KOPT-K1 (cell line): ENCODE measurements around the gene MBIP.

Experiments used
- H3K27ac ChIP-seq: fragments of 200-600 bp; sonication (generic); 2 replicates; pipeline ENCODE4 v1.5.1; 2016; ENCODE audit warnings: antibody characterized with exemption, mild to moderate bottlenecking, low read depth, low read length; ENCODE audit not compliant: poor library complexity, severe bottlenecking
- H3K36me3 ChIP-seq: fragments of 200-600 bp; sonication (generic); 2 replicates; pipeline ENCODE4 v1.5.1; 2017; ENCODE audit warnings: antibody characterized with exemption, mild to moderate bottlenecking, low read length, moderate library complexity; ENCODE audit not compliant: insufficient read depth
- H3K9me3 ChIP-seq: fragments of 200-600 bp; sonication (generic); 2 replicates; pipeline ENCODE4 v1.5.1; 2017; ENCODE audit warnings: antibody characterized with exemption, low read length, mild to moderate bottlenecking; ENCODE audit not compliant: insufficient read depth, poor library complexity, severe bottlenecking

MBIP gene

GRCh38 chr14:36295642-36296627, 24.5 kb downstream of the MBIP start:
- no peak overlapping the region for H3K27ac ChIP-seq

GRCh38 chr14:36294543-36294942, 25.9 kb downstream of the MBIP start:
- Histone ChIP-seq H3K9me3 (no peaks in the 10 kb centered on the region), H3K36me3 (peaks cover 37% of the 10 kb centered on the region), H3K27ac (no peak overlapping the region)

More at GRCh38 chr14:36295642-36296627, 24.5 kb downstream of the MBIP start:
- no peaks in the 10 kb centered on the region for H3K9me3 ChIP-seq
- H3K36me3 ChIP-seq: peaks cover 50% of the 10 kb centered on the region

- Histone ChIP-seq H3K9me3 (no peaks in the 10 kb centered on the region), H3K27ac (no peak overlapping the region), H3K36me3 (peaks cover 33% of the 10 kb centered on the region)
These were observed 26.6 kb downstream of the MBIP start for GRCh38 chr14:36293824-36294223.

- Histone ChIP-seq H3K9me3 (no peaks in the 10 kb centered on the region), H3K27ac (no peak overlapping the region), H3K36me3 (no peaks in the 10 kb centered on the region)
These were observed 30.5 kb downstream of the MBIP start for GRCh38 chr14:36289954-36290353.

GRCh38 chr14:36288496-36288895, 31.9 kb downstream of the MBIP start:
- no peaks in the 10 kb centered on the region for H3K9me3 ChIP-seq
- H3K36me3 ChIP-seq: no peaks in the 10 kb centered on the region
- no peak overlapping the region for H3K27ac ChIP-seq

GRCh38 chr14:36284971-36285595, 35.4 kb downstream of the MBIP start:
- Histone ChIP-seq H3K9me3 (no peaks in the 10 kb centered on the region), H3K27ac (no peak overlapping the region), H3K36me3 (no peaks in the 10 kb centered on the region)

- Histone ChIP-seq H3K27ac (no peak overlapping the region), H3K9me3 (no peaks in the 10 kb centered on the region), H3K36me3 (no peaks in the 10 kb centered on the region)
These were observed 39.1 kb downstream of the MBIP start for GRCh38 chr14:36281309-36281708.

- no peaks in the 10 kb centered on the region for H3K9me3 ChIP-seq
- no peak overlapping the region for H3K27ac ChIP-seq
- no peaks in the 10 kb centered on the region for H3K36me3 ChIP-seq
These were observed 40.9 kb downstream of the MBIP start for GRCh38 chr14:36279306-36280190.

- Histone ChIP-seq H3K9me3 (no peaks in the 10 kb centered on the region), H3K27ac (no peak overlapping the region), H3K36me3 (no peaks in the 10 kb centered on the region)
These were observed 44.7 kb downstream of the MBIP start for GRCh38 chr14:36275741-36276140.

- no peaks in the 10 kb centered on the region for H3K36me3 ChIP-seq
- H3K9me3 ChIP-seq: no peaks in the 10 kb centered on the region
These were observed 48.2 kb downstream of the MBIP start for GRCh38 chr14:36271939-36272907.

GRCh38 chr14:36271222-36271621, 49.2 kb downstream of the MBIP start:
- Histone ChIP-seq H3K36me3 (no peaks in the 10 kb centered on the region), H3K27ac (no peak overlapping the region), H3K9me3 (no peaks in the 10 kb centered on the region)

More at GRCh38 chr14:36271939-36272907, 48.2 kb downstream of the MBIP start:
- H3K27ac ChIP-seq: no peak overlapping the region

- no peak overlapping the region for H3K27ac ChIP-seq
- no peaks in the 10 kb centered on the region for H3K9me3 ChIP-seq
- no peaks in the 10 kb centered on the region for H3K36me3 ChIP-seq
These were observed 50.2 kb downstream of the MBIP start for GRCh38 chr14:36270191-36270590.

GRCh38 chr14:36268121-36268520, 52.3 kb downstream of the MBIP start:
- no peaks in the 10 kb centered on the region for H3K9me3 ChIP-seq
- H3K27ac ChIP-seq: no peak overlapping the region
- no peaks in the 10 kb centered on the region for H3K36me3 ChIP-seq

- H3K36me3 ChIP-seq: no peaks in the 10 kb centered on the region
- H3K27ac ChIP-seq: no peak overlapping the region
- H3K9me3 ChIP-seq: no peaks in the 10 kb centered on the region
These were observed 55.8 kb downstream of the MBIP start for GRCh38 chr14:36264595-36264994.
